ENCODE measurements around the gene ISLR. TPM values are rescaled to one million over a fixed set of nuclear protein-coding genes. Genes with fewer than 3 reads are reported as not detected.

The ISLR gene
- total RNA-seq, 1 experiment from 2014 or later: 0.11 TPM

DNA sequence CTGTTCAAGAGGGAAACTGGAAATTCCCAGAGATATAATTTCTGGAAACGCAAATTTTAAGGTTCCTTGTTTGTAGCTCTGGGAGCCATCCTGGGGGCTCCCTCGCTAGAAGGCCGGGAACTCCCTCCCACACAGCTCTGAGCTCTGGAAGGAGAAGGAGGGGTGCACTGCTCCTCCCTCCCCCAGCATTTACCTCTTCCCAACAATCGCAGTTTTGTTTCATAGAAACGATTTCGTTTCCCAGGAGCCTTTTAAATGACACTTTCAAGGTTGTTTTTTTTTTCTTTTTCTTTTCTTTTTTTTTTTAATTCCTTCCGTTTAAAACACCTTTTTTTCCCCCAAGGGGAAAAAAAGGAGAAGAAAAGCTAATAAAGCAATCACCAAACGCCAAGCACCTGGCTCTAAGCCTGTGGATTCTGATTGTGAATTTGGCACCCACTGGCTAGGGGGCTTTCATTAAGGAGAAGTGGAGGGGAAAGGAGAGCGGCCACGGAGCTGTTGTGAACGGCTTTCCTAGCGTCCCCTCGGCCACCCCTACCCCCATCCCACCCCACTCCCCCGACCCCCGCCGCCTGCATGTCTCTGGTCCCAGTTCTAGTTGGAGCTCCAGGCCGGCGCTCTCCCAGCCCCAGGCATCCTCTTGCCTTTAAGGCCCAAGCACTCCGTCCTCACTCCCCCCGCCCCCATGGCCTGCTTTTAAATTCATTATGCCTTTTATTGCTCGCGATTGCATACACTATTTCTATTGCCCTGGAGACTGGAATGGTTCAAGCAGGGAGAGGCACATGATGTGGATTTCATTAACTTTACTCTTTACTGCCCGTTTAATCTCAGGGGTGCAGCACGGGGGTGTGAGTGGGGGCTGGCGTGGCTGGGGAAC lies 49.0 kb downstream of the ISLR start:
- Histone ChIP-seq H3K79me2 (ENCODE audit: insufficient read depth, low read length) (no peaks in the 10 kb centered on the region), H3K9ac (ENCODE audit: extremely low read depth, insufficient read length, low read length) (no peak overlapping the region), H3K27me3 (ENCODE audit: insufficient read depth, low read length) (peaks cover 25% of the 10 kb centered on the region; the same call in 1 of the 2 replicates), H3K4ac (ENCODE audit: low read depth, low read length) (no peak overlapping the region), H3K27ac (ENCODE audit: insufficient read length, low read depth, low read length) (no peak overlapping the region), H3K56ac (ENCODE audit: insufficient read length, low read depth, low read length) (no peak overlapping the region), H3K4me2 (ENCODE audit: insufficient read depth, insufficient read length, low read length) (no peak overlapping the region), H2AK5ac (ENCODE audit: insufficient read length, low read length) (no peak overlapping the region), H3T11ph (ENCODE audit: low read length) (no peak overlapping the region), H2BK120ac (ENCODE audit: low read depth, low read length, poor library complexity, severe bottlenecking) (no peak overlapping the region), H3K18ac (ENCODE audit: insufficient read length, low read depth, low read length) (no peak overlapping the region), H4K8ac (replicated peaks; ENCODE audit: insufficient read length, low read depth, low read length) (no peak overlapping the region), H2BK15ac (ENCODE audit: low read depth, low read length) (no peak overlapping the region), H3K14ac (ENCODE audit: insufficient read depth, low read length) (no peak overlapping the region), H4K5ac (ENCODE audit: insufficient read length, low read depth, low read length) (no peak overlapping the region), H2BK12ac (ENCODE audit: insufficient read length, low read depth, low read length) (no peak overlapping the region), H2AFZ (ENCODE audit: low read length) (no peak overlapping the region), H3K23me2 (ENCODE audit: insufficient read length, low read depth, low read length, poor library complexity, severe bottlenecking) (peaks cover 5% of the 10 kb centered on the region), H3K9me3 (ENCODE audit: control insufficient read depth, low read depth, low read length) (no peaks in the 10 kb centered on the region), H3K79me1 (ENCODE audit: insufficient read depth, low read depth, low read length, poor library complexity, severe bottlenecking) (no peaks in the 10 kb centered on the region), H3K23ac (ENCODE audit: insufficient read length, low read depth, low read length) (no peak overlapping the region), H4K91ac (ENCODE audit: insufficient read length, low read depth, low read length) (no peak overlapping the region), H2BK20ac (ENCODE audit: low read depth, low read length, poor library complexity, severe bottlenecking) (no peak overlapping the region), H2BK5ac (ENCODE audit: insufficient read length, low read length) (no peak overlapping the region), H4K20me1 (ENCODE audit: control insufficient read depth, insufficient read depth, insufficient read length) (no peaks in the 10 kb centered on the region), H3K4me1 (ENCODE audit: insufficient read depth, low read length) (no peaks in the 10 kb centered on the region)
- Mint-ChIP-seq H3K4me3 (peak overlapping the region in 1 of 2 experiments; percentile 55; a peak in 1 of 5 replicates), H3K4me1 (peaks cover 48 to 64% of the 10 kb centered on the region in 2 experiments), H3K27ac (no peak overlapping the region), H3K36me3 (ENCODE audit: insufficient read depth in 1 of 3, low read depth in 3 of 3) (peaks cover 0 to 2% (median 0%) of the 10 kb centered on the region in 3 experiments; a peak in 1 of 7 replicates), H3K9me3 (peaks cover 0 to 2% of the 10 kb centered on the region in 2 experiments; a peak in 2 of 5 replicates), H3K27me3 (ENCODE audit: low read depth) (peaks cover 88% of the 10 kb centered on the region)
- TF ChIP-seq, protein P1, sequence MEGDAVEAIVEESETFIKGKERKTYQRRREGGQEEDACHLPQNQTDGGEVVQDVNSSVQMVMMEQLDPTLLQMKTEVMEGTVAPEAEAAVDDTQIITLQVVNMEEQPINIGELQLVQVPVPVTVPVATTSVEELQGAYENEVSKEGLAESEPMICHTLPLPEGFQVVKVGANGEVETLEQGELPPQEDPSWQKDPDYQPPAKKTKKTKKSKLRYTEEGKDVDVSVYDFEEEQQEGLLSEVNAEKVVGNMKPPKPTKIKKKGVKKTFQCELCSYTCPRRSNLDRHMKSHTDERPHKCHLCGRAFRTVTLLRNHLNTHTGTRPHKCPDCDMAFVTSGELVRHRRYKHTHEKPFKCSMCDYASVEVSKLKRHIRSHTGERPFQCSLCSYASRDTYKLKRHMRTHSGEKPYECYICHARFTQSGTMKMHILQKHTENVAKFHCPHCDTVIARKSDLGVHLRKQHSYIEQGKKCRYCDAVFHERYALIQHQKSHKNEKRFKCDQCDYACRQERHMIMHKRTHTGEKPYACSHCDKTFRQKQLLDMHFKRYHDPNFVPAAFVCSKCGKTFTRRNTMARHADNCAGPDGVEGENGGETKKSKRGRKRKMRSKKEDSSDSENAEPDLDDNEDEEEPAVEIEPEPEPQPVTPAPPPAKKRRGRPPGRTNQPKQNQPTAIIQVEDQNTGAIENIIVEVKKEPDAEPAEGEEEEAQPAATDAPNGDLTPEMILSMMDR (conservative IDR thresholded peaks at IDR 0.05): no peak
- no peak for DNase-seq
- WGBS (ENCODE audit: extremely low coverage, insufficient read length, low lambda C conversion rate): no CpG with 5 or more reads among the region's 25 CpGs

Measured in H9 (cell line).